ENCODE measurements around the gene SMARCAD1. TPM values are rescaled to one million over a fixed set of nuclear protein-coding genes. Genes with fewer than 3 reads are reported as not detected.

SMARCAD1 gene
- total and polyA plus RNA-seq, 2 of the 8 experiments (the other 6 are each of a cell fraction or from before 2014, with no cell fraction given) = 24.1 to 59.4 TPM

GRCh38 chr4:94262163-94263016, 54.7 kb downstream of the SMARCAD1 start:
- Histone ChIP-seq H3K23me2 (ENCODE audit: low read depth, low read length) (no peaks in the 10 kb centered on the region), H3K18ac (ENCODE audit: extremely low read depth, low read length) (no peak overlapping the region), H3K23ac (ENCODE audit: insufficient read length) (no peak overlapping the region), H3K56ac (replicated peaks; ENCODE audit: insufficient read length, low read depth, low read length) (no peak overlapping the region), H3K4me3 (ENCODE audit: extremely low read depth in 1 of 4, insufficient read depth in 2 of 4, low read depth in 3 of 4, low read length in 4 of 4) (no peak overlapping the region), H3K4me2 (ENCODE audit: insufficient read depth in 1 of 2, low read depth in 2 of 2, low read length in 2 of 2) (no peak overlapping the region), H4K5ac (ENCODE audit: insufficient read length, low read depth, low read length) (no peak overlapping the region), H2BK12ac (ENCODE audit: low read depth, low read length) (no peak overlapping the region), H3K79me1 (ENCODE audit: low read depth, low read length) (no peaks in the 10 kb centered on the region), H3K9ac (replicated peaks in 1 of 4; ENCODE audit: extremely low read depth in 1 of 4, low read depth in 3 of 4, low read length in 3 of 4) (no peak overlapping the region), H4K91ac (replicated peaks; ENCODE audit: insufficient read length, low read length) (no peak overlapping the region), H3K36me3 (ENCODE audit: control insufficient read depth in 2 of 4, insufficient read depth in 4 of 4, low read length in 3 of 4) (peaks cover 0 to 32% (median 3%) of the 10 kb centered on the region in 4 experiments; a peak in 3 of 8 replicates), H2BK5ac (ENCODE audit: low read depth, low read length) (no peak overlapping the region), H2BK120ac (replicated peaks; ENCODE audit: low read depth, low read length) (no peak overlapping the region), H2BK20ac (ENCODE audit: low read length) (no peak overlapping the region), H2AK5ac (ENCODE audit: low read depth, low read length) (no peak overlapping the region), H4K8ac (ENCODE audit: extremely low read depth, insufficient read depth, low read length) (no peak overlapping the region), H3K27ac (ENCODE audit: low read depth, low read length) (no peak overlapping the region), H3K79me2 (ENCODE audit: control insufficient read depth in 1 of 2, insufficient read depth in 2 of 2, low read length in 2 of 2) (no peaks in the 10 kb centered on the region), H3K27me3 (replicated peaks in 1 of 4; ENCODE audit: control insufficient read depth in 3 of 4, extremely low read depth in 1 of 4, insufficient read depth in 3 of 4, low read length in 3 of 4) (no peaks in the 10 kb centered on the region), H3K4ac (replicated peaks; ENCODE audit: insufficient read length, low read depth, low read length) (no peak overlapping the region), H3K14ac (ENCODE audit: insufficient read length) (no peak overlapping the region), H3K9me3 (ENCODE audit: insufficient read depth in 2 of 2, low read depth in 1 of 2, low read length in 1 of 2) (no peaks in the 10 kb centered on the region), H4K20me1 (replicated peaks in 1 of 2; ENCODE audit: control insufficient read depth in 1 of 2, insufficient read depth in 2 of 2, low read length in 2 of 2) (peaks cover 0 to 2% of the 10 kb centered on the region in 2 experiments), H2BK15ac (ENCODE audit: low read length) (no peak overlapping the region), H2AFZ (ENCODE audit: low read length) (no peak overlapping the region), H3K4me1 (replicated peaks in 1 of 4; ENCODE audit: control insufficient read depth in 3 of 4, insufficient read depth in 4 of 4, low read length in 3 of 4) (no peaks in the 10 kb centered on the region)
- POLR2A ChIA-PET (ENCODE audit: partially characterized antibody) = no interaction called here
- WGBS, 2 experiments (ENCODE audit: extremely low coverage in 1 of 2, insufficient coverage in 1 of 2, insufficient read length in 1 of 2, insufficient replicate concordance in 2 of 2, low coverage in 1 of 2, low lambda C conversion rate in 2 of 2, missing lambda C conversion rate in 1 of 2) = 93% methylated on average over 5 of the region's 5 CpGs; no CpG with 5 or more reads in 1 of the 2 experiments
- CTCF ChIA-PET (ENCODE audit: partially characterized antibody) = interaction anchor here (1.9 kb wide), 1 partner anchor 13 kb away, joined by 5 read pairs; no protein-coding TSS in a partner anchor
- FAIRE-seq = no peak
- DNase-seq (ENCODE audit: low read depth in 1 of 2, low spot score in 2 of 2) = no peak
- no peak for TF ChIP-seq RAD21 (IDR thresholded peaks at IDR 0.05 in 1 of 2, conservative IDR thresholded peaks at IDR 0.05 in 1 of 2; ENCODE audit: low read depth in 2 of 2, low read length in 2 of 2)
- no peak for TF ChIP-seq BCL11A (IDR thresholded peaks at IDR 0.05; ENCODE audit: low read depth in 2 of 2, low read length in 2 of 2)
- TF ChIP-seq POLR2AphosphoS5 (IDR thresholded peaks at IDR 0.05; ENCODE audit: low read depth, low read length) = no peak
- TF ChIP-seq CTBP2 (IDR thresholded peaks at IDR 0.05; ENCODE audit: borderline replicate concordance, insufficient read depth, insufficient read length, low read length) = no peak
- no peak for TF ChIP-seq POU5F1 (IDR thresholded peaks at IDR 0.05; ENCODE audit: low read depth, low read length)
- TF ChIP-seq CBX8 (IDR thresholded peaks at IDR 0.05; ENCODE audit: borderline replicate concordance, low read depth, low read length) = no peak
- TF ChIP-seq SIN3A (conservative IDR thresholded peaks at IDR 0.05 in 1 of 2, IDR thresholded peaks at IDR 0.05 in 1 of 2; ENCODE audit: low read depth in 1 of 2, low read length in 2 of 2) = no peak
- no peak for TF ChIP-seq RXRA (IDR thresholded peaks at IDR 0.05; ENCODE audit: insufficient read depth, low read depth, low read length)
- no peak for TF ChIP-seq TAF1 (IDR thresholded peaks at IDR 0.05; ENCODE audit: low read depth, low read length)
- no peak for TF ChIP-seq EGR1 (IDR thresholded peaks at IDR 0.05; ENCODE audit: borderline replicate concordance, low read depth, low read length)
- no peak for TF ChIP-seq USF2 (IDR thresholded peaks at IDR 0.05; ENCODE audit: low read length)

Data from H1 (cell line).